ENCODE measurements around the gene DCAF11. TPM values are rescaled to one million over a fixed set of nuclear protein-coding genes. Genes with fewer than 3 reads are reported as not detected.

The DCAF11 gene
- total and polyA plus RNA-seq, 2 of the 13 experiments (the other 11 are each of a cell fraction or from before 2014, with no cell fraction given) = 150 to 257 TPM

DNA sequence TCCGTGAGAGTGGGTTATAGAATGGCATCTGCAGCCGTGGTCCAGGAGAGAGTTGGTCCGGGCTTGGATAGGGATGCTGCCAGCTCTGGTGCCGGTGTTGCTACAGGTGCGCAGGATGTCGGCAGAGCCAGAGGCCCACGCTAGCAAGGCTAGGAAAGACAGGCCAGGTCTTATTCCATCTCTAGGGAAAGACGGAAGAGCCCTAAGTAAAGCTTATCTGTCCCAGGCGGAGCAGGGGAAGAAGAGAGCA, 20.9 kb downstream of the DCAF11 start (continued):
- TF ChIP-seq KLF13 (CRISPR knock-in tag; IDR thresholded peaks at IDR 0.05) = peak; percentile 97
- TF ChIP-seq, protein P1, sequence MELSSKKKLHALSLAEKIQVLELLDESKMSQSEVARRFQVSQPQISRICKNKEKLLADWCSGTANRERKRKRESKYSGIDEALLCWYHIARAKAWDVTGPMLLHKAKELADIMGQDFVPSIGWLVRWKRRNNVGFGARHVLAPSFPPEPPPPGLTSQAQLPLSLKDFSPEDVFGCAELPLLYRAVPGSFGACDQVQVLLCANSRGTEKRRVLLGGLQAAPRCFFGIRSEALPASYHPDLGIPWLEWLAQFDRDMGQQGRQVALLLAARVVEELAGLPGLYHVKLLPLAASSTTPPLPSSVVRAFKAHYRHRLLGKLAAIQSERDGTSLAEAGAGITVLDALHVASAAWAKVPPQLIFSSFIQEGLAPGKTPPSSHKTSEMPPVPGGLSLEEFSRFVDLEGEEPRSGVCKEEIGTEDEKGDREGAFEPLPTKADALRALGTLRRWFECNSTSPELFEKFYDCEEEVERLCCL (CRISPR knock-in tag; IDR thresholded peaks at IDR 0.05; ENCODE audit: borderline replicate concordance) = no peak
- TF ChIP-seq BRD4 (CRISPR knock-in tag; IDR thresholded peaks at IDR 0.05) = 0 out of 2 replicates have a peak, but pooled peaks have one; percentile 34
- TF ChIP-seq PHF21A (CRISPR knock-in tag; IDR thresholded peaks at IDR 0.05) = no peak
- no peak for TF ChIP-seq PCBP2 (optimal IDR thresholded peaks at IDR 0.05; ENCODE audit: low read depth, low read length, poor library complexity, severe bottlenecking)
- no peak for TF ChIP-seq ZSCAN20 (CRISPR knock-in tag; IDR thresholded peaks at IDR 0.05; ENCODE audit: borderline replicate concordance)
- TF ChIP-seq, protein P2, sequence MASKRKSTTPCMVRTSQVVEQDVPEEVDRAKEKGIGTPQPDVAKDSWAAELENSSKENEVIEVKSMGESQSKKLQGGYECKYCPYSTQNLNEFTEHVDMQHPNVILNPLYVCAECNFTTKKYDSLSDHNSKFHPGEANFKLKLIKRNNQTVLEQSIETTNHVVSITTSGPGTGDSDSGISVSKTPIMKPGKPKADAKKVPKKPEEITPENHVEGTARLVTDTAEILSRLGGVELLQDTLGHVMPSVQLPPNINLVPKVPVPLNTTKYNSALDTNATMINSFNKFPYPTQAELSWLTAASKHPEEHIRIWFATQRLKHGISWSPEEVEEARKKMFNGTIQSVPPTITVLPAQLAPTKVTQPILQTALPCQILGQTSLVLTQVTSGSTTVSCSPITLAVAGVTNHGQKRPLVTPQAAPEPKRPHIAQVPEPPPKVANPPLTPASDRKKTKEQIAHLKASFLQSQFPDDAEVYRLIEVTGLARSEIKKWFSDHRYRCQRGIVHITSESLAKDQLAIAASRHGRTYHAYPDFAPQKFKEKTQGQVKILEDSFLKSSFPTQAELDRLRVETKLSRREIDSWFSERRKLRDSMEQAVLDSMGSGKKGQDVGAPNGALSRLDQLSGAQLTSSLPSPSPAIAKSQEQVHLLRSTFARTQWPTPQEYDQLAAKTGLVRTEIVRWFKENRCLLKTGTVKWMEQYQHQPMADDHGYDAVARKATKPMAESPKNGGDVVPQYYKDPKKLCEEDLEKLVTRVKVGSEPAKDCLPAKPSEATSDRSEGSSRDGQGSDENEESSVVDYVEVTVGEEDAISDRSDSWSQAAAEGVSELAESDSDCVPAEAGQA (IDR thresholded peaks at IDR 0.05; ENCODE audit: low read depth) = no peak
- TF ChIP-seq, protein P2 (CRISPR knock-in tag; IDR thresholded peaks at IDR 0.05; ENCODE audit: borderline replicate concordance) = no peak
- no peak for TF ChIP-seq ZNF777 (CRISPR knock-in tag; IDR thresholded peaks at IDR 0.05)
- TF ChIP-seq, protein P3, sequence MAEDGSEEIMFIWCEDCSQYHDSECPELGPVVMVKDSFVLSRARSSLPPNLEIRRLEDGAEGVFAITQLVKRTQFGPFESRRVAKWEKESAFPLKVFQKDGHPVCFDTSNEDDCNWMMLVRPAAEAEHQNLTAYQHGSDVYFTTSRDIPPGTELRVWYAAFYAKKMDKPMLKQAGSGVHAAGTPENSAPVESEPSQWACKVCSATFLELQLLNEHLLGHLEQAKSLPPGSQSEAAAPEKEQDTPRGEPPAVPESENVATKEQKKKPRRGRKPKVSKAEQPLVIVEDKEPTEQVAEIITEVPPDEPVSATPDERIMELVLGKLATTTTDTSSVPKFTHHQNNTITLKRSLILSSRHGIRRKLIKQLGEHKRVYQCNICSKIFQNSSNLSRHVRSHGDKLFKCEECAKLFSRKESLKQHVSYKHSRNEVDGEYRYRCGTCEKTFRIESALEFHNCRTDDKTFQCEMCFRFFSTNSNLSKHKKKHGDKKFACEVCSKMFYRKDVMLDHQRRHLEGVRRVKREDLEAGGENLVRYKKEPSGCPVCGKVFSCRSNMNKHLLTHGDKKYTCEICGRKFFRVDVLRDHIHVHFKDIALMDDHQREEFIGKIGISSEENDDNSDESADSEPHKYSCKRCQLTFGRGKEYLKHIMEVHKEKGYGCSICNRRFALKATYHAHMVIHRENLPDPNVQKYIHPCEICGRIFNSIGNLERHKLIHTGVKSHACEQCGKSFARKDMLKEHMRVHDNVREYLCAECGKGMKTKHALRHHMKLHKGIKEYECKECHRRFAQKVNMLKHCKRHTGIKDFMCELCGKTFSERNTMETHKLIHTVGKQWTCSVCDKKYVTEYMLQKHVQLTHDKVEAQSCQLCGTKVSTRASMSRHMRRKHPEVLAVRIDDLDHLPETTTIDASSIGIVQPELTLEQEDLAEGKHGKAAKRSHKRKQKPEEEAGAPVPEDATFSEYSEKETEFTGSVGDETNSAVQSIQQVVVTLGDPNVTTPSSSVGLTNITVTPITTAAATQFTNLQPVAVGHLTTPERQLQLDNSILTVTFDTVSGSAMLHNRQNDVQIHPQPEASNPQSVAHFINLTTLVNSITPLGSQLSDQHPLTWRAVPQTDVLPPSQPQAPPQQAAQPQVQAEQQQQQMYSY (CRISPR knock-in tag; IDR thresholded peaks at IDR 0.05) = no peak
- no peak for TF ChIP-seq RARG (CRISPR knock-in tag; IDR thresholded peaks at IDR 0.05; ENCODE audit: low read depth)
- TF ChIP-seq ZMYM3 (CRISPR knock-in tag; IDR thresholded peaks at IDR 0.05) = peak; percentile 75
- TF ChIP-seq EEA1 (CRISPR knock-in tag; IDR thresholded peaks at IDR 0.05; ENCODE audit: borderline replicate concordance) = no peak
- TF ChIP-seq NFE2 (CRISPR knock-in tag; IDR thresholded peaks at IDR 0.05) = no peak
- TF ChIP-seq MIER3 (CRISPR knock-in tag; IDR thresholded peaks at IDR 0.05; ENCODE audit: borderline replicate concordance) = no peak
- no peak for TF ChIP-seq HOXA9 (CRISPR knock-in tag; IDR thresholded peaks at IDR 0.05; ENCODE audit: borderline replicate concordance)
- TF ChIP-seq, protein P4, sequence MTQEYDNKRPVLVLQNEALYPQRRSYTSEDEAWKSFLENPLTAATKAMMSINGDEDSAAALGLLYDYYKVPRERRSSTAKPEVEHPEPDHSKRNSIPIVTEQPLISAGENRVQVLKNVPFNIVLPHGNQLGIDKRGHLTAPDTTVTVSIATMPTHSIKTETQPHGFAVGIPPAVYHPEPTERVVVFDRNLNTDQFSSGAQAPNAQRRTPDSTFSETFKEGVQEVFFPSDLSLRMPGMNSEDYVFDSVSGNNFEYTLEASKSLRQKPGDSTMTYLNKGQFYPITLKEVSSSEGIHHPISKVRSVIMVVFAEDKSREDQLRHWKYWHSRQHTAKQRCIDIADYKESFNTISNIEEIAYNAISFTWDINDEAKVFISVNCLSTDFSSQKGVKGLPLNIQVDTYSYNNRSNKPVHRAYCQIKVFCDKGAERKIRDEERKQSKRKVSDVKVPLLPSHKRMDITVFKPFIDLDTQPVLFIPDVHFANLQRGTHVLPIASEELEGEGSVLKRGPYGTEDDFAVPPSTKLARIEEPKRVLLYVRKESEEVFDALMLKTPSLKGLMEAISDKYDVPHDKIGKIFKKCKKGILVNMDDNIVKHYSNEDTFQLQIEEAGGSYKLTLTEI (CRISPR knock-in tag; conservative IDR thresholded peaks at IDR 0.05) = no peak
- TF ChIP-seq SNRNP70 (IDR thresholded peaks at IDR 0.05; ENCODE audit: low read depth, low read length) = no peak
- no peak for TF ChIP-seq ZBTB21 (CRISPR knock-in tag; IDR thresholded peaks at IDR 0.05)
